Left renal cortex interstitium (tissue), 4 donors: ENCODE results near the gene BTBD2. TPM values are rescaled to one million over a fixed set of nuclear protein-coding genes. Genes with fewer than 3 reads are reported as not detected.

ENCODE experiments used
- DNase-seq, 4 donors: peaks; one replicate each; pipeline ENCODE4 v3.0.0-alpha.2; 2013; ENCODE audit warnings: low read depth in 4 of 4, low spot score in 2 of 4, missing footprints in 1 of 4
- polyA plus RNA-seq, 4 donors: library from polyadenylated mRNA; unstranded; fragments of 120-200 nt; gene quantifications; one replicate each; pipeline ENCODE4 v1.2.1, GENCODE V29; 2013; ENCODE audit not compliant: insufficient read length in 4 of 4

Gene BTBD2
- polyA plus RNA-seq, 4 donors = 75.3 to 134 (median 112) TPM

DNA sequence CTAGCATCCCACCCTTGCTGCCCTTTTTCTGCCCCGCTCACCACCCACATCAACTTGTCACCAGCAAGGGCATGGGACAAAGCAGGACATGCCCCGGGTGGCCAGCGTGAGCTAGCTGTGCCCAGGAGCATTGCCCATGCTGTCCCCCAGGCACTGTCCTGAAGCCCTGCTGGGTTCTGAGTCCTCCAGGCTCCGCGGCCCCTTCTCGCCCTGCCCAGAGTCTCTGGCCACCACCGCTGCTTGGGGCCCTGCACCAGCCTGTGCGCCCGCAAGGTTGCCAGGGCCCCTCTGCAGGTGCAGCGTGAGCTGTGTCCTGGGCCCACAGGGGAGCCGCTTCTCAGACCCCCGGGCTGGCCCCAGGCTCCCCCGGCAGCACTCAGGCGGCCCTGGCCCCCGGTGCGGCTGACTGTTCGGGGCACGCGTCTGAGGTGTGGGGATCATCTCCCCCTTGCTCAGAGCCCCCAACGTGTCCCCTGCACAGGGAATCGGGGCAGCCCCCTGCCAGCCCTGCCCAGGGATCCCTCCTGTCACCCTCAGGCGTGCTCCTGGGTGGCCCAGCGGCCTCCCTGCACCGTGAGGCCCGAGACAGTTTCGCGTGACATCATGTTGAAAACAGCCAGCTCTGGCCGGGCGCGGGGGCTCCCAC, 70.5 kb downstream of the BTBD2 start:
- DNase-seq = no peak

DNA sequence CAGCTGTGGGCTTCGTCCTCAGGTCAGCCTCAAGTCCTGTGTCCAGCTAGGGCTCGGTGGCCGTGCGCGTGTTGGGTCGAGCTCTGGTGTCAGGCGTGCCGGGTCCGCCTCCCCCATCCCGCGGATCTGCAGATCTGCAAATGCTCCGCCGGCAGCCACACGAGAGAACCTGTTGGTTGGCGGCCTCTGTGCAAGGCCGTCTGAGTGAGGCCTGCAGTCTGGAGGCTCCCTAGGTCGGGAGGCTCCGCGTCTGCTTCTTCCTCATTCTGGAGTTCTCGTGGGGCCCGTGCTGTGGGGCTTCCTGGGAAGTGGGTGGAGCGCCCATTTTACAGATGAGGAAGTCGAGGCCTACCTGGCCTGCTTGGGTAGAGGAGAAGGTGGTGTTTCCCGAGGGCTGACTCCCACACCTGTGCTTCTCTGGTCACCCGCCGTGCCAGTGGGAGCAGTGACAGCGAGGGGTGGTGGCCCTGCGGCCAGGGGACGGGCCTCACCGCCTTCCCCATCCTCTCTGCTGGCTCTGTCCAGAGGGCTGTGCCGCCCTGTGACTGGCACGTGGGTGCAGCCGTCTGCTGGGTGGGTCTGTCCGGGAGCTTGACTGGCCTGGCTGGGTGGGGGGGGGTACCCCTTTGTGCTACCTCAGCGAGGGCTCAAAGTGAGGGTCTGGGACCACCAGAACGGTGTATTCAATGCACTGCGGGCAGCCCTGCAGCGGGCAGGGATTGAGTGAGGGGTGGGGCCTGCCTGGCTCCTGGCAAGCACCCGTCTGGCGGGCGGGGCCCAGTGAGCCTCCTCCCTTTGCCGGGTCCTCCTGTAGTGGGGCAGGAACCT, 71.2 kb downstream of the BTBD2 start:
- no peak for DNase-seq

DNA sequence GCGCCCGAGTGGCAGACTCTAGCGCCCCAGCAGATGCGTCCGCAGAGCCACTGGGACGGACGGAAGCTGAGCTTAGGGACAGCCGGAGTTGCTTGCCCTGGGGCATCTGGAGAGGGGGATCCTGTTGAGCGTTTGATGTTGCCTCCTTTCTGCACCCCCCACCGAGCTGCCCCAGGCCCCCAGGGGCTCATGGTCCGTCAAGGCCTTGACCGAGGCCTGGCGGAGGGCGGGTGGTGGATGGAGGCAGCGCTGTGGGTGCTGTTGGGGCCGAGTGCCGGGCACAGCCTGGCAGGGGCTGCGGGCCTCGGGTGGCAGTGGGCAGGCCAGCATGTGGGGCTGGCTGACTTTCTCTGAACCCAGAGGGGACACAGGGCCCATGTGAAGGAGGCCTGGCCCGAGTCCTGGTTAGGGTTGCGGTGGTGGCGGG, 71.8 kb downstream of the BTBD2 start:
- no peak for DNase-seq

- no peak for DNase-seq
Measured at GRCh38 chr19:1942934-1943555, 72.5 kb downstream of the BTBD2 start.

- DNase-seq = peak in 3 of 4 donors; percentile 48 to 70 (median 62)
Measured at GRCh38 chr19:1942078-1942933, 73.2 kb downstream of the BTBD2 start.

- DNase-seq = no peak
Measured at GRCh38 chr19:1941146-1942077, 74.1 kb downstream of the BTBD2 start, which contains the start of gene CSNK1G2. Gene CSNK1G2, plus strand, starts transcription at chr19:1941172. Its CDS starts 28,601 bp downstream, at chr19:1969773.

- no peak for DNase-seq
Measured at GRCh38 chr19:1938071-1938470, 77.4 kb downstream of the BTBD2 start.

DNA sequence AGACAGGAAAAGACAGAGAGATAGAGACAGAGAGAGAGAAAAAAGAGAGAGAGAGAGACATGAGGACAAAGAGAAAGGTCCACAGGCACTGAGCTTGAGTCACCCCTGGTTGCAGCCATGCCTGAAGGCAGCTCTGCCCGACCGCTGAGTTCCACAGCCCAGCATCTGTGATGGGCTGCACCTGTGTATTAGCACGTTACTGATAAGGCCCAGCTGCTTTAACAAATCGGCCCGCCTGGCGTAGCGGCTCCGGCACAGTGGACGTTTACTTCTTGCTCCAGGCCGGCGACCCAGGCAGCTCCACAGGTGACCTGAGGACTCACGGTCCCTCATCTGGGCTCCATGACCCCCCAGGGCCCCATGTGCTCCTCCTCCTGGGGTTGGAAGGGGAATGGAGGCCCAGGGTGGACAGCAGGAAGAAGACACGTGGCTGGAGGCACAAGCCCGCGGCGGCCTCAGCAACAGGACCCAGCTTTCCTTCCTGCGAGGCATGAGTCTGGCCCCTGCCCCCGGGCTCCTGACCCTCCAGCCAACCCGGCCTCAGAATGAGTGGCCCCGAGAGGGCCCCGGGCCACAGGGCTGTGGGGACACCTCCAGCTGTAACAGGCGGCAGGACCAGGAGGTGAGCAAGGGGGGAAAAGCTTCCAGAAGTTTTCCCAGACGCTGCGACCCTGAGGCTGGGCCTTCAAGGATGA, 78.5 kb downstream of the BTBD2 start:
- DNase-seq = no peak

DNA sequence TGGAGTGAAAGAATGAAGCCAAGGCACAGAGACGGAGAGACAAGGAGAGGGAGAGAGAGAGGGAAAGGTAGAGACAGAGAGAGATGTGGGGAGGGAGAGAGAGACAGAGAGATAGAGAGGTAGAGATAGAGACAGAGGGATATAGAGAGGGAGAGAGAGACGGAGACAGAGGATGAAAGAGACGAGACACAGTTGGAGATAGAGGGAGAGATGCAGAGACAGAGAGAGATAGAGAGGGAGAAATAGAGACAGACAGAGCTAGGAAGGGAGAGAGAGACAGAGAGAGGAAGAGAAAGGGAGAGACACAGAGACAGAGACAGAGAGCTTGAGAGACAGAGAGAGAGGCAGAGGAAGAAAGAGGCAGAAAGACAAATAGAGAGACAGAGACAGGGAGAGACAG, 79.1 kb downstream of the BTBD2 start:
- no peak for DNase-seq

DNA sequence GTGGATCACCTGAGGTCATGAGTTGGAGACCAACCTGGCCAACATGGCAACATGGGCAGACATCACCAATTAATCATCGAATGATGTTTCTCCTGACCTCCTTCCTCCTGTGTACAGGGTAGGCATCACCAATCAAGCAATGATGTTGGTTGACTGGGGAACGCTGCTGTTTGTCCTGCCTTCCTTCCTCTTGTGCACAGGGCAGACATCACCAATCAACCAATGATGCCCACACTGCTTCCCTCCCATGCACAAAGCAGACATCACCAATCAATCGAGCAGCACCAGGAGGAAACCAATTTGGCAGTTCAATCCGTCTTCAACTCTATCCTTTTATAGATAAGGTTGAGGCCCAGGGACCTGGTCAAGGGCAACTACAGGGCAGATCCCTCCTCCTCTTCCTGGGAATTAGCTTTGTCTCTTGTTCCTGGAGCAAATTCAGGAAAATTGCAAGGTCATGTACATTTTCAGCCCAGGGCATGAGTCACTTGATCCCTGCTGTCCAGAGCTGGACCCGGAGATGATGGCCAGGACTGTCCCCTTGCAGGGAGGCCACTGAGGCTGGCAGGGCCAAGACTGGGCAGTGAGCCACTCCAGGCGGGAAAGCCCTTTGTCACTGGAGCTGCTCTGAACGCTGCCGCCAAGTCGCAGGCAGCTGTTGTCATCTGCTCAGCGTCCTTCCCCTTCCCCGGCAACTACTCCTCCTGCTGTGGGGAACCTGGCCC, 79.9 kb downstream of the BTBD2 start:
- DNase-seq = no peak

Other genes starting within 250 kb of the BTBD2 start
- gene ATP8B3, start 203.4 kb downstream of the BTBD2 start, polyA plus RNA-seq = 1 to 10 TPM in 1 of 4 donors, under 1 TPM in 3; 0.52 to 1.0 (median 0.76) TPM
- gene REXO1, start 167.2 kb downstream of the BTBD2 start, polyA plus RNA-seq = 10 to 100 TPM; 20.4 to 35.7 (median 28.0) TPM
- 10 to 100 TPM in 2 of 4 donors, 1 to 10 TPM in 2; 5.6 to 13.8 (median 10.6) TPM for gene KLF16, start 152.1 kb downstream of the BTBD2 start, polyA plus RNA-seq
- 10 to 100 TPM; 32.5 to 69.4 (median 56.9) TPM for gene ABHD17A, start 130.2 kb downstream of the BTBD2 start, polyA plus RNA-seq
- gene ADAT3, start 110.3 kb downstream of the BTBD2 start, polyA plus RNA-seq = 1 to 10 TPM; 1.4 to 6.4 (median 3.7) TPM
- 10 to 100 TPM; 49.6 to 94.5 (median 86.5) TPM for gene SCAMP4, start 110.3 kb downstream of the BTBD2 start, polyA plus RNA-seq
- 10 to 100 TPM; 44.8 to 82.8 (median 68.9) TPM for gene CSNK1G2, start 74.5 kb downstream of the BTBD2 start, polyA plus RNA-seq
- gene MKNK2, start 35.5 kb upstream of the BTBD2 start, polyA plus RNA-seq = 10 to 100 TPM; 54.6 to 86.8 (median 81.6) TPM
- 10 to 100 TPM; 20.9 to 33.3 (median 25.1) TPM for gene MOB3A, start 80.6 kb upstream of the BTBD2 start, polyA plus RNA-seq
- gene IZUMO4, start 81.2 kb upstream of the BTBD2 start, polyA plus RNA-seq = 1 to 10 TPM; 4.0 to 9.2 (median 7.4) TPM
- 100 to 1,000 TPM in 3 of 4 donors, 10 to 100 TPM in 1; 92.0 to 128 (median 113) TPM for gene AP3D1, start 135.9 kb upstream of the BTBD2 start, polyA plus RNA-seq
- 10 to 100 TPM; 20.1 to 43.7 (median 29.1) TPM for gene DOT1L, start 148.2 kb upstream of the BTBD2 start, polyA plus RNA-seq
- gene PLEKHJ1, start 220.6 kb upstream of the BTBD2 start, polyA plus RNA-seq = 10 to 100 TPM; 60.5 to 98.5 (median 82.3) TPM
- gene SF3A2, start 221.1 kb upstream of the BTBD2 start, polyA plus RNA-seq = 10 to 100 TPM; 55.3 to 92.4 (median 84.6) TPM
- 1 to 10 TPM in 3 of 4 donors, under 1 TPM in 1; 0.96 to 3.8 (median 2.4) TPM for gene AMH, start 233.6 kb upstream of the BTBD2 start, polyA plus RNA-seq
- under 1 TPM; 0.23 to 0.94 (median 0.74) TPM for gene JSRP1, start 240.7 kb upstream of the BTBD2 start, polyA plus RNA-seq